Gastrocnemius medialis (tissue), 4 donors: Measurements from ENCODE around the gene CASK.

Experiments
- POLR2A ChIP-seq, 2 donors: fragments of 450-650 bp; IDR thresholded peaks; one replicate each; pipeline ENCODE4 v1.6.1; 2017; ENCODE audit warnings: antibody characterized with exemption in 2 of 2, mild to moderate bottlenecking in 2 of 2, moderate library complexity in 2 of 2
- TF ChIP-seq, protein P1 (sequence below), 5 experiments: fragments of 450-650 bp in 3 of 5; fragments of 200-600 bp in 2 of 5; sonication (generic) in 2 of 5; IDR thresholded peaks in 4 of 5; conservative IDR thresholded peaks in 1 of 5; 1 replicate in 4 of 5; 2 replicates in 1 of 5; pipeline ENCODE4 v1.5.1; 2016 to 2019; ENCODE audit warnings: antibody characterized with exemption in 5 of 5, mild to moderate bottlenecking in 3 of 5, moderate library complexity in 3 of 5

DNA sequence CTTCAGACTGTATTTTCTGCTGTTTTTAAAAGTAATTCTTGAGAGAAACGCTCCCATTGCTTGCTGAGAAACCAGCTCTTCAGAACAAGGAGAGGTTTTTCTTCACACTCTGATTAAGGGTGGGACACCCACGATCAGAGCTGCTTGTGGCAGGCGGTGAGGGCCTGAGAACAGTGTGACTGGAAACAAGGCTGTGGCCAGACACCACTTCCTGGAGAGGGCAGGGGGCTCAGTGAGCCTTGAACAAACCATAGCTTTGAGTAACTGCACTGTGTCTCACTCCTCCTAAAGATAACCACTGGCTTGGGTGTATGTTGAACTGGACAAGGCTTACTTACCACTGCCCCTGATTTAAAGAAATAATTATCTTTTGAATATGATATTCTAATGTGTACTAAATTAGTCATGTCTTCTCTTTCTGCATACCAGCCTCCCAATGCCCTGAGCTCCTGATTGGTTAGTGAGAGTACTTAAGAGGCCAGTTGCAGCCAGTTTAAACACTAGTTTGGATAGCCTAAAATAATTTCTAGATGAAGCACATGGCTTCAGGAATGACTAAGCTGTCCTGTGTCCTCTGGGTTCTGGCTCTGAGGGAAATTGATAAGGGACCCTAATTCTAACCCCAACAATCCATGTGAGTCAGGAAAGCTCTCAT, 203.1 kb downstream of the CASK start:
- TF ChIP-seq, protein P1, sequence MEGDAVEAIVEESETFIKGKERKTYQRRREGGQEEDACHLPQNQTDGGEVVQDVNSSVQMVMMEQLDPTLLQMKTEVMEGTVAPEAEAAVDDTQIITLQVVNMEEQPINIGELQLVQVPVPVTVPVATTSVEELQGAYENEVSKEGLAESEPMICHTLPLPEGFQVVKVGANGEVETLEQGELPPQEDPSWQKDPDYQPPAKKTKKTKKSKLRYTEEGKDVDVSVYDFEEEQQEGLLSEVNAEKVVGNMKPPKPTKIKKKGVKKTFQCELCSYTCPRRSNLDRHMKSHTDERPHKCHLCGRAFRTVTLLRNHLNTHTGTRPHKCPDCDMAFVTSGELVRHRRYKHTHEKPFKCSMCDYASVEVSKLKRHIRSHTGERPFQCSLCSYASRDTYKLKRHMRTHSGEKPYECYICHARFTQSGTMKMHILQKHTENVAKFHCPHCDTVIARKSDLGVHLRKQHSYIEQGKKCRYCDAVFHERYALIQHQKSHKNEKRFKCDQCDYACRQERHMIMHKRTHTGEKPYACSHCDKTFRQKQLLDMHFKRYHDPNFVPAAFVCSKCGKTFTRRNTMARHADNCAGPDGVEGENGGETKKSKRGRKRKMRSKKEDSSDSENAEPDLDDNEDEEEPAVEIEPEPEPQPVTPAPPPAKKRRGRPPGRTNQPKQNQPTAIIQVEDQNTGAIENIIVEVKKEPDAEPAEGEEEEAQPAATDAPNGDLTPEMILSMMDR (IDR thresholded peaks at IDR 0.05 in 4 of 5, conservative IDR thresholded peaks at IDR 0.05 in 1 of 5): no peak
- no peak for TF ChIP-seq POLR2A (IDR thresholded peaks at IDR 0.05)
